Measurements from ENCODE around the gene C15orf62.

Gene C15orf62

GRCh38 chr15:40769274-40770146 lies at the start of gene C15orf62:
TSS of gene C15orf62 (plus strand) at chr15:40769980. CDS start at chr15:40770496, 516 bp downstream.
- DNase-seq (ENCODE audit: low read depth, low spot score) = no peak
- ChIA-PET POLR2A (interaction anchor here (1.0 kb wide), 1 partner anchor 12 kb away, joined by 4 read pairs; no protein-coding TSS in a partner anchor), CTCF (interaction anchor here (1.0 to 2.2 kb wide), 4 partner anchors 8 to 76 kb away, joined by 3 to 6 read pairs (median 4); no protein-coding TSS in a partner anchor)
- TF ChIP-seq CTCF (IDR thresholded peaks at IDR 0.05; ENCODE audit: insufficient read depth, low read length, missing control alignments) = no peak
- H3K4me3 ChIP-seq (ENCODE audit: low read depth, low read length) = no peak within 1 kb of the TSS

GRCh38 chr15:40721701-40722100 lies 48.1 kb upstream of the C15orf62 start:
- H3K4me3 ChIP-seq (ENCODE audit: low read depth, low read length) = no peak overlapping the region
- CTCF ChIA-PET = interaction anchor here (0.9 to 1.2 kb wide), 2 partner anchors 9 to 132 kb away, joined by 3 to 4 read pairs; no protein-coding TSS in a partner anchor
- TF ChIP-seq CTCF (IDR thresholded peaks at IDR 0.05; ENCODE audit: insufficient read depth, low read length, missing control alignments) = no peak
- no peak for DNase-seq (ENCODE audit: low read depth, low spot score)
- POLR2A ChIA-PET = no interaction called here

- ChIA-PET POLR2A (no interaction called here), CTCF (interaction anchor here (1.0 to 1.9 kb wide), 2 partner anchors 8 to 10 kb away, joined by 3 to 4 read pairs; no protein-coding TSS in a partner anchor)
- H3K4me3 ChIP-seq (ENCODE audit: low read depth, low read length) = no peak overlapping the region
- no peak for DNase-seq (ENCODE audit: low read depth, low spot score)
- no peak for TF ChIP-seq CTCF (IDR thresholded peaks at IDR 0.05; ENCODE audit: insufficient read depth, low read length, missing control alignments)
These were observed 47.4 kb upstream of the C15orf62 start for GRCh38 chr15:40722354-40722753.

GRCh38 chr15:40722934-40723333 lies 46.8 kb upstream of the C15orf62 start:
- CTCF ChIA-PET = interaction anchor here (1.0 to 1.9 kb wide), 3 partner anchors 9 to 169 kb away, joined by 3 to 5 read pairs (median 4); no protein-coding TSS in a partner anchor
- POLR2A ChIA-PET = no interaction called here
- H3K4me3 ChIP-seq (ENCODE audit: low read depth, low read length) = no peak overlapping the region
- no peak for TF ChIP-seq CTCF (IDR thresholded peaks at IDR 0.05; ENCODE audit: insufficient read depth, low read length, missing control alignments)
- no peak for DNase-seq (ENCODE audit: low read depth, low spot score)

- ChIA-PET POLR2A (no interaction called here), CTCF (interaction anchor here (0.5 to 1.9 kb wide), 6 partner anchors 8 to 168 kb away, joined by 3 to 5 read pairs (median 4); no protein-coding TSS in a partner anchor)
- TF ChIP-seq CTCF (IDR thresholded peaks at IDR 0.05; ENCODE audit: insufficient read depth, low read length, missing control alignments) = no peak
- no peak for DNase-seq (ENCODE audit: low read depth, low spot score)
- no peak overlapping the region for H3K4me3 ChIP-seq (ENCODE audit: low read depth, low read length)
These were observed 45.9 kb upstream of the C15orf62 start for GRCh38 chr15:40723919-40724318.

- no peak for TF ChIP-seq CTCF (IDR thresholded peaks at IDR 0.05; ENCODE audit: insufficient read depth, low read length, missing control alignments)
- CTCF ChIA-PET = interaction anchor here (1.0 to 2.0 kb wide), 3 partner anchors 12 to 163 kb away, joined by 4 to 6 read pairs (median 4); partner anchors contain the start of gene VPS18
These were observed 38.7 kb upstream of the C15orf62 start for GRCh38 chr15:40731034-40731433.

More at GRCh38 chr15:40731034-40731433, 38.7 kb upstream of the C15orf62 start:
- POLR2A ChIA-PET = no interaction called here
- DNase-seq (ENCODE audit: low read depth, low spot score) = no peak
- H3K4me3 ChIP-seq (ENCODE audit: low read depth, low read length) = no peak overlapping the region

Data from AG04449 (cell line).